ENCODE measurements around the gene TNIK.

The TNIK gene

GRCh38 chr3:171441381-171441780, 18.8 kb downstream of the TNIK start:
- Histone ChIP-seq H3K4me3 (ENCODE audit: low read depth, low read length, poor library complexity, severe bottlenecking) (no peak overlapping the region), H3K79me2 (ENCODE audit: insufficient read depth, low read length) (no peaks in the 10 kb centered on the region), H3K27ac (ENCODE audit: low read depth, low read length, poor library complexity, severe bottlenecking) (no peak overlapping the region), H3K9me2 (ENCODE audit: low read depth, low read length) (no peaks in the 10 kb centered on the region), H4K20me1 (ENCODE audit: insufficient read depth, low read length) (no peaks in the 10 kb centered on the region), H3F3A (ENCODE audit: insufficient read depth, low read length) (no peaks in the 10 kb centered on the region), H3K27me3 (ENCODE audit: insufficient read depth, low read length) (no peaks in the 10 kb centered on the region), H3K36me3 (ENCODE audit: insufficient read depth, low read length) (no peaks in the 10 kb centered on the region), H3K9ac (ENCODE audit: low read length) (no peak overlapping the region), H3K9me3 (ENCODE audit: low read length) (no peaks in the 10 kb centered on the region), H3K4me2 (ENCODE audit: low read length) (no peak overlapping the region), H3K4me1 (ENCODE audit: insufficient read depth, low read length, severe bottlenecking) (no peaks in the 10 kb centered on the region), H2AFZ (ENCODE audit: low read length) (no peak overlapping the region)
- TF ChIP-seq EZH2 (IDR thresholded peaks at IDR 0.05; ENCODE audit: borderline replicate concordance, low read length): no peak
- TF ChIP-seq CTCF (IDR thresholded peaks at IDR 0.05; ENCODE audit: low read length): no peak

GRCh38 chr3:171439996-171440395, 20.2 kb downstream of the TNIK start:
- no peak for TF ChIP-seq CTCF (IDR thresholded peaks at IDR 0.05; ENCODE audit: low read length)
- no peak for TF ChIP-seq EZH2 (IDR thresholded peaks at IDR 0.05; ENCODE audit: borderline replicate concordance, low read length)
- Histone ChIP-seq H3K9ac (ENCODE audit: low read length) (no peak overlapping the region), H3K79me2 (ENCODE audit: insufficient read depth, low read length) (no peaks in the 10 kb centered on the region), H3K9me2 (ENCODE audit: low read depth, low read length) (no peaks in the 10 kb centered on the region), H4K20me1 (ENCODE audit: insufficient read depth, low read length) (no peaks in the 10 kb centered on the region), H3F3A (ENCODE audit: insufficient read depth, low read length) (no peaks in the 10 kb centered on the region), H3K36me3 (ENCODE audit: insufficient read depth, low read length) (no peaks in the 10 kb centered on the region), H2AFZ (ENCODE audit: low read length) (no peak overlapping the region), H3K27ac (ENCODE audit: low read depth, low read length, poor library complexity, severe bottlenecking) (no peak overlapping the region), H3K4me1 (ENCODE audit: insufficient read depth, low read length, severe bottlenecking) (no peaks in the 10 kb centered on the region), H3K4me2 (ENCODE audit: low read length) (no peak overlapping the region), H3K4me3 (ENCODE audit: low read depth, low read length, poor library complexity, severe bottlenecking) (no peak overlapping the region), H3K9me3 (ENCODE audit: low read length) (no peaks in the 10 kb centered on the region), H3K27me3 (ENCODE audit: insufficient read depth, low read length) (no peaks in the 10 kb centered on the region)

GRCh38 chr3:171437115-171437756, 23.0 kb downstream of the TNIK start:
- H3K9me3 ChIP-seq (ENCODE audit: low read length): no peaks in the 10 kb centered on the region
- H3K4me2 ChIP-seq (ENCODE audit: low read length): no peak overlapping the region
- no peaks in the 10 kb centered on the region for H4K20me1 ChIP-seq (ENCODE audit: insufficient read depth, low read length)
- H3K27me3 ChIP-seq (ENCODE audit: insufficient read depth, low read length): no peaks in the 10 kb centered on the region
- no peaks in the 10 kb centered on the region for H3K36me3 ChIP-seq (ENCODE audit: insufficient read depth, low read length)
- H2AFZ ChIP-seq (ENCODE audit: low read length): no peak overlapping the region
- H3K9me2 ChIP-seq (ENCODE audit: low read depth, low read length): no peaks in the 10 kb centered on the region
- no peaks in the 10 kb centered on the region for H3K4me1 ChIP-seq (ENCODE audit: insufficient read depth, low read length, severe bottlenecking)
- no peak overlapping the region for H3K9ac ChIP-seq (ENCODE audit: low read length)
- H3K79me2 ChIP-seq (ENCODE audit: insufficient read depth, low read length): no peaks in the 10 kb centered on the region
- no peak for TF ChIP-seq EZH2 (IDR thresholded peaks at IDR 0.05; ENCODE audit: borderline replicate concordance, low read length)
- TF ChIP-seq CTCF (IDR thresholded peaks at IDR 0.05; ENCODE audit: low read length): no peak
- H3F3A ChIP-seq (ENCODE audit: insufficient read depth, low read length): no peaks in the 10 kb centered on the region
- H3K27ac ChIP-seq (ENCODE audit: low read depth, low read length, poor library complexity, severe bottlenecking): no peak overlapping the region
- H3K4me3 ChIP-seq (ENCODE audit: low read depth, low read length, poor library complexity, severe bottlenecking): no peak overlapping the region

All from OCI-LY1 (cell line).